Cardiac muscle cell (in vitro differentiated cells and primary cell): ENCODE measurements around the gene THPO. TPM values are rescaled to one million over a fixed set of nuclear protein-coding genes. Genes with fewer than 3 reads are reported as not detected.

Experiments used
- DNase-seq, 2 donors: peaks; one replicate each; pipeline versions ENCODE4 v3.0.0 to v3.0.0-alpha.2; 2010 to 2017; ENCODE audit warnings: low read depth in 1 of 2, low spot score in 1 of 2
- H3K27ac ChIP-seq: fragments of 200-600 bp; sonication (generic); 2 replicates; pipeline ENCODE4 v1.5.1; 2016
- H3K27me3 ChIP-seq: fragments of 200-600 bp; sonication (generic); 2 replicates; pipeline ENCODE4 v1.6.0; 2016; ENCODE audit warnings: control low read depth
- H3K36me3 ChIP-seq: fragments of 200-600 bp; sonication (generic); 2 replicates; pipeline ENCODE4 v1.5.1; 2016; ENCODE audit warnings: control low read depth
- H3K4me1 ChIP-seq: fragments of 200-600 bp; sonication (generic); 2 replicates; pipeline ENCODE4 v1.8.1; 2017; ENCODE audit warnings: low read depth, mild to moderate bottlenecking, mixed run types
- H3K4me3 ChIP-seq: fragments of 200-600 bp; sonication (generic); 2 replicates; pipeline ENCODE4 v1.5.1; 2016; ENCODE audit warnings: mild to moderate bottlenecking
- H3K9me3 ChIP-seq: fragments of 200-600 bp; sonication (generic); 2 replicates; pipeline ENCODE4 v1.5.1; 2017; ENCODE audit warnings: low read depth, mild to moderate bottlenecking, control low read depth
- polyA plus RNA-seq: library from polyadenylated mRNA; unstranded; fragments of >200 nt; fragmentation: Nextera tagmentation; extraction: Ambion mirVana; gene quantifications from 2 replicates; pipeline ENCODE4 v1.2.1, GENCODE V29; 2016
- total RNA-seq: library from RNA; depleted of rRNA; stranded (reverse); fragments of >200 nt; gene quantifications from 2 replicates; pipeline ENCODE4 v1.2.3, GENCODE V29; 2016
- TF ChIP-seq, protein P1 (sequence below): IDR thresholded peaks from 2 replicates; pipeline ENCODE4 v1.5.1; 2012; ENCODE audit warnings: low read depth, mild to moderate bottlenecking, low read length

The THPO gene
- total and polyA plus RNA-seq, 2 experiments from 2014 or later, result 3.0 to 3.5 TPM

DNA sequence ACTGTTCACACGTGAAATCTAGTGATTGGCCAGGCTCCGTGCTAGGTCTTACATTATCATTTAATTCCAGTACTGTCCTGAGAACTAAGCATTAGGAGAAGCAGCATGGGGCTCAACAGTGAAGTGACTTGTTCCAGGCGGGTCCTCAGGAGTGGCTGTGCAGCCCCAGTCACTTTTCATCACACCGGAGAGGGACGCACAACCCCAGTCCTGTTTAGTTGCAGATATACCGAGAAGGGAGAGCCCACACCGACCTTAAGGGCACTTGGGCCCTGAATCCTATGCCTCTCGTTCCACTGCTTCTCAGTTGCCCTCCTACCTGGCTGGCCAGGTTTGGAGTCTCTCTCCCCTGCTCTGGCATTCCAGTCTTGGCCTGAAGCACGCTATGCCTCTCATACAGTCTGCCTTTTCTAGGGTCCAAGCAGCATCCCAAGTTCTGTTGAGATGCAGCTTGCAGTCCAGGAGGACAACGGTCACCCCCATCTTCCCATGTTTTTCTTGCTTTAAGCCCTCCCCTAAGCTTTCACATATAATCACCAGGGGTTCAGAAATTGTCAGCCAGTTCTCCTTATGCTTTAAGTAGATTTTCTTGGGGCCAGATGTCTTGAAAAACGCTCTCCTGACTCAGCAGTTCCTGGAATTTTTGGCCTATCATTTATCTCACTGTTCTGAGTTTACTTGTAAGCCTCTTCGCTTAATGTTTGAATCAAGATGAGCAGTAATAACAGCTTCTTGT lies 30.5 kb downstream of the THPO start:
- TF ChIP-seq, protein P1, sequence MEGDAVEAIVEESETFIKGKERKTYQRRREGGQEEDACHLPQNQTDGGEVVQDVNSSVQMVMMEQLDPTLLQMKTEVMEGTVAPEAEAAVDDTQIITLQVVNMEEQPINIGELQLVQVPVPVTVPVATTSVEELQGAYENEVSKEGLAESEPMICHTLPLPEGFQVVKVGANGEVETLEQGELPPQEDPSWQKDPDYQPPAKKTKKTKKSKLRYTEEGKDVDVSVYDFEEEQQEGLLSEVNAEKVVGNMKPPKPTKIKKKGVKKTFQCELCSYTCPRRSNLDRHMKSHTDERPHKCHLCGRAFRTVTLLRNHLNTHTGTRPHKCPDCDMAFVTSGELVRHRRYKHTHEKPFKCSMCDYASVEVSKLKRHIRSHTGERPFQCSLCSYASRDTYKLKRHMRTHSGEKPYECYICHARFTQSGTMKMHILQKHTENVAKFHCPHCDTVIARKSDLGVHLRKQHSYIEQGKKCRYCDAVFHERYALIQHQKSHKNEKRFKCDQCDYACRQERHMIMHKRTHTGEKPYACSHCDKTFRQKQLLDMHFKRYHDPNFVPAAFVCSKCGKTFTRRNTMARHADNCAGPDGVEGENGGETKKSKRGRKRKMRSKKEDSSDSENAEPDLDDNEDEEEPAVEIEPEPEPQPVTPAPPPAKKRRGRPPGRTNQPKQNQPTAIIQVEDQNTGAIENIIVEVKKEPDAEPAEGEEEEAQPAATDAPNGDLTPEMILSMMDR, result no peak
- Histone ChIP-seq H3K4me3 (no peak overlapping the region), H3K4me1 (peaks cover 8% of the 10 kb centered on the region), H3K9me3 (no peaks in the 10 kb centered on the region), H3K27ac (no peak overlapping the region), H3K27me3 (no peaks in the 10 kb centered on the region), H3K36me3 (no peaks in the 10 kb centered on the region)
- peak in 1 of 2 donors; percentile 66 for DNase-seq

DNA sequence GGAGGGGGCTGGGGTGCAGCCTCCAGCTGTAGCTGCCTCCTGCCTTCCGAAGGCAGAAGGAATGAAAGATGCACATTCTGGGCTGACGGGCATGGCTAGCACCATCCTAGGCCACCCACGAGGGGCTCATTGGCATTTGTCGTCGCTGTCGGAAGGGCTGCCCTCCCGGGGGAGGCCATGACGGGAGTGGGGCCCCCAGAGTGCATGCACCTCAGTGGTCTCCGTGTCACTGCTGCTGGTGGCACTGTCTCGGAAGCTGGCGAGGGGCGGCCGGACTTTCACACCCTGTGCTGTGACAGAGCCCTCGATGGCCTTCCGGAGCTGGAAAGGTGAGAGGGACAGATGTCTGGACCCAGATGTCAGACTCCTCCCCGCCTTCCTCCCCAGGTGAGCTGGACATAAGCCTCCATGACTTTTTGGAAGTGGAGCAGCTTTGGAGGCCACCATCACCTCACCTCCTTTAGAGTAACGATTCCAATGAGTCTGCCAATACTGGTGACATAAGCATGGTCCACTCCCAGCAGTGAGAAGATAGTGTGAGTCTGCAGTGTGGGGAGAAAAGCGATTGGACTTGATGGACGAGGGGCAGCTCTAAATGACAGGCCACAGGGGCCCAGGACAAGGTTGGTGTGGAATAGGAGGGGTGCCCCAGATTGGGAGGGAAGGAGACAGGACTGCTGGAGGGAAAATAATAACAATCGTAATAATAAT lies 31.4 kb downstream of the THPO start:
- Histone ChIP-seq H3K27ac (no peak overlapping the region), H3K27me3 (no peaks in the 10 kb centered on the region), H3K9me3 (no peaks in the 10 kb centered on the region), H3K36me3 (no peaks in the 10 kb centered on the region), H3K4me1 (peaks cover 8% of the 10 kb centered on the region), H3K4me3 (no peak overlapping the region)
- TF ChIP-seq, protein P1, result no peak
- no peak for DNase-seq

DNA sequence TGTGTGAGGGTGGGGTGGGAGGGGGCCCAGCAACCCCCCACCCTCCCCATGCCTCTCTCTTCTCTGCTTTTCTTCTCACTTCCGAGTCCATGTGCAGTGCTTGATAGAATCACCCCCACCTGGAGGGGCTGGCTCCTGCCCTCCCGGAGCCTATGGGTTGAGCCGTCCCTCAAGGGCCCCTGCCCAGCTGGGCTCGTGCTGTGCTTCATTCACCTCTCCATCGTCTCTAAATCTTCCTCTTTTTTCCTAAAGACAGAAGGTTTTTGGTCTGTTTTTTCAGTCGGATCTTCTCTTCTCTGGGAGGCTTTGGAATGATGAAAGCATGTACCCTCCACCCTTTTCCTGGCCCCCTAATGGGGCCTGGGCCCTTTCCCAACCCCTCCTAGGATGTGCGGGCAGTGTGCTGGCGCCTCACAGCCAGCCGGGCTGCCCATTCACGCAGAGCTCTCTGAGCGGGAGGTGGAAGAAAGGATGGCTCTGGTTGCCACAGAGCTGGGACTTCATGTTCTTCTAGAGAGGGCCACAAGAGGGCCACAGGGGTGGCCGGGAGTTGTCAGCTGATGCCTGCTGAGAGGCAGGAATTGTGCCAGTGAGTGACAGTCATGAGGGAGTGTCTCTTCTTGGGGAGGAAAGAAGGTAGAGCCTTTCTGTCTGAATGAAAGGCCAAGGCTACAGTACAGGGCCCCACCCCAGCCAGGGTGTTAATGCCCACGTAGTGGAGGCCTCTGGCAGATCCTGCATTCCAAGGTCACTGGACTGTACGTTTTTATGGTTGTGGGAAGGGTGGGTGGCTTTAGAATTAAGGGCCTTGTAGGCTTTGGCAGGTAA lies 32.5 kb downstream of the THPO start:
- TF ChIP-seq, protein P1, result peak; percentile 57
- no peaks in the 10 kb centered on the region for H3K36me3 ChIP-seq
- H3K27me3 ChIP-seq, result no peaks in the 10 kb centered on the region
- H3K27ac ChIP-seq, result peak overlapping the region; percentile 41
- no peaks in the 10 kb centered on the region for H3K9me3 ChIP-seq
- H3K4me3 ChIP-seq, result no peak overlapping the region
- DNase-seq, result peak; percentile 61 to 71
- H3K4me1 ChIP-seq, result peaks cover 8% of the 10 kb centered on the region

DNA sequence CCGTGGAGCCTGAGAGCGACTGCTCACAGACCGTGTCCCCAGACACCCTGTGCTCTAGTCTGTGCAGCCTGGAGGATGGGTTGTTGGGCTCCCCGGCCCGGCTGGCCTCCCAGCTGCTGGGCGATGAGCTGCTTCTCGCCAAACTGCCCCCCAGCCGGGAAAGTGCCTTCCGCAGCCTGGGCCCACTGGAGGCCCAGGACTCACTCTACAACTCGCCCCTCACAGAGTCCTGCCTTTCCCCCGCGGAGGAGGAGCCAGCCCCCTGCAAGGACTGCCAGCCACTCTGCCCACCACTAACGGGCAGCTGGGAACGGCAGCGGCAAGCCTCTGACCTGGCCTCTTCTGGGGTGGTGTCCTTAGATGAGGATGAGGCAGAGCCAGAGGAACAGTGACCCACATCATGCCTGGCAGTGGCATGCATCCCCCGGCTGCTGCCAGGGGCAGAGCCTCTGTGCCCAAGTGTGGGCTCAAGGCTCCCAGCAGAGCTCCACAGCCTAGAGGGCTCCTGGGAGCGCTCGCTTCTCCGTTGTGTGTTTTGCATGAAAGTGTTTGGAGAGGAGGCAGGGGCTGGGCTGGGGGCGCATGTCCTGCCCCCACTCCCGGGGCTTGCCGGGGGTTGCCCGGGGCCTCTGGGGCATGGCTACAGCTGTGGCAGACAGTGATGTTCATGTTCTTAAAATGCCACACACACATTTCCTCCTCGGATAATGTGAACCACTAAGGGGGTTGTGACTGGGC lies 33.3 kb downstream of the THPO start:
- Histone ChIP-seq H3K9me3 (no peaks in the 10 kb centered on the region), H3K27me3 (no peaks in the 10 kb centered on the region), H3K4me3 (no peak overlapping the region), H3K27ac (no peak overlapping the region), H3K4me1 (peaks cover 8% of the 10 kb centered on the region), H3K36me3 (no peaks in the 10 kb centered on the region)
- DNase-seq, result no peak
- TF ChIP-seq, protein P1, result no peak

DNA sequence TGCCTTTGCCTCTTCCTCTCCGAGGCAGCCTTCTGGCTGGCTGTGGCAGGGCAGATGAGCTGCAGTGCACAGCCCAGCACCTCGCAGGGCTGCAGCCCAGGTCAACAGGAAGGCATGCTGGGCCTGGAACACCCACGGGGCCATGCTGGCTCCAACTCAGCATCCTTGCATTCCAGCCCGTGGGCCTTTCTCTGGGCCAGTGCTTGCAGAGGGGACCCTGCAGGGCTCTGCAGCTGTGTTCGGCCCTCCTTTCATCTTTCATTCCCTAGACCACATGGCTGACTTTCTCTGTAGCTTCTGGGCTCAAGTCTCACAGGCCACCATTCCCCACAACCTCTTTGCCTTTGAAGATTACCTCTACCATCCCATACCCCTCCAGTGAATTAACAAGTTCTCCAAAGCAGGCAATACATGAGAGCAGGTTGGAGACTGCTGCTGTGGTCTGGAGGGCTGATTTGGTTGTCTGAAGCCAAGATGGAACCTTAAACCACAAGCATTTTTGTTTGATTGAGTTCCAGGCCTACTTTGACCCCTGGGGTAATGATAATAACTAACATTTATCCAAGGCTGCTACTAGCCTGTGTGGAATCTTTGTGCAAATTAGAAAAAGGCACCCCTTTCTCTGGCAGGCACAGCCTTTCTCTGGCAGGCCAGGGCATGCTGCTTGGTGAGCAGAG lies 34.7 kb downstream of the THPO start:
- Histone ChIP-seq H3K27ac (no peak overlapping the region), H3K36me3 (no peaks in the 10 kb centered on the region), H3K9me3 (no peaks in the 10 kb centered on the region), H3K27me3 (no peaks in the 10 kb centered on the region), H3K4me1 (peaks cover 13% of the 10 kb centered on the region), H3K4me3 (no peak overlapping the region)
- TF ChIP-seq, protein P1, result no peak
- DNase-seq, result no peak
